MCF 10A (cell line): ENCODE measurements around the gene SYPL1. TPM values are rescaled to one million over a fixed set of nuclear protein-coding genes. Genes with fewer than 3 reads are reported as not detected.

Experiments
- BruUV-seq: library from RNA; stranded (reverse); fragments of 400-500 nt; replicated peaks from 2 replicates; lab custom pipeline; 2021; lab: Mats Ljungman, UMichigan
- CTCF ChIA-PET: fragments of 300-600 bp; sonication (Branson Sonifier 250); formaldehyde crosslinking; extraction: SDS; loops from one replicate; lab custom pipeline; 2021; ENCODE audit warnings: antibody characterized with exemption, inconsistent platforms; lab: Yijun Ruan, JAX
- POLR2A ChIA-PET: fragments of 300-600, 350-650 bp; sonication (Branson Sonifier 250); formaldehyde crosslinking; extraction: SDS; loops from one replicate; lab custom pipeline; 2020; ENCODE audit warnings: antibody characterized with exemption, inconsistent platforms; lab: Yijun Ruan, JAX
- DNase-seq: peaks from one replicate; pipeline ENCODE4 v3.0.0-alpha.2; 2018; ENCODE audit not compliant: unreplicated experiment
- H3K27ac Mint-ChIP-seq: one replicate; pipeline ENCODE4 v1.8.0; 2022; ENCODE audit warnings: mild to moderate bottlenecking, low read depth, mixed read lengths; ENCODE audit not compliant: unreplicated experiment
- H3K27me3 Mint-ChIP-seq: one replicate; pipeline ENCODE4 v1.8.0; 2022; ENCODE audit warnings: mixed read lengths; ENCODE audit not compliant: insufficient read depth, unreplicated experiment
- H3K36me3 Mint-ChIP-seq: one replicate; pipeline ENCODE4 v1.8.0; 2022; ENCODE audit warnings: mild to moderate bottlenecking, moderate library complexity, mixed read lengths; ENCODE audit not compliant: insufficient read depth, unreplicated experiment
- H3K4me1 Mint-ChIP-seq: one replicate; pipeline ENCODE4 v1.8.0; 2022; ENCODE audit warnings: mixed read lengths; ENCODE audit not compliant: insufficient read depth, unreplicated experiment
- H3K4me3 Mint-ChIP-seq: one replicate; pipeline ENCODE4 v1.8.0; 2022; ENCODE audit warnings: mild to moderate bottlenecking, moderate library complexity, mixed read lengths; ENCODE audit not compliant: unreplicated experiment
- H3K9me3 Mint-ChIP-seq: one replicate; pipeline ENCODE4 v1.8.0; 2022; ENCODE audit warnings: mixed read lengths; ENCODE audit not compliant: unreplicated experiment
- intact Hi-C: fragments of 100-400 bp; cut with micrococcal nuclease; formaldehyde crosslinking; loops from 2 replicates; pipeline ENCODE4 v1.14.1; 2022
- total RNA-seq: library from RNA; stranded (reverse); gene quantifications from 2 replicates; pipeline ENCODE4 v1.2.3, GENCODE V29; 2022
- TF ChIP-seq, protein P1 (sequence below): fragments of 200-600 bp; IDR thresholded peaks from one replicate; pipeline ENCODE4 v1.8.0; 2022; ENCODE audit warnings: antibody characterized with exemption, mild to moderate bottlenecking; ENCODE audit not compliant: unreplicated experiment

Gene SYPL1
- total RNA-seq, 1 experiment from 2014 or later: 77.6 TPM

DNA sequence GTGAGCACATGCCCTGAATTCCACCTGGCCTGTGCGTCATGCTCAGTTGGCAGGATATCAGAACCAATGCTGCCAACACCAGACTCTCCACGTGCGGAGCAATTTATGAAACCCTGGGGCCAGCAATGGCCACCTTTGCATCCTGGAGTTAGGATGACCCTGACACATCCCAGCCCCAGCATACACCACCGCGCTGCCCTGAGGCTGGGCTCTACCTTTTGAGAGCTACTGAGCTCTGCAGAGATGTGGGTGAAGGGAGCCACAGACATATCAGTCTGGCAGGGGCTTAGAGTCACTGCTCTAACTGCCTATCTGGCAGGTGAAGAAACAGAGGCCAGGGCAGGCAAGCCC is 41.9 kb downstream of the SYPL1 start:
- H3K36me3 Mint-ChIP-seq: peaks cover 18% of the 10 kb centered on the region
- no TSS peak for BruUV-seq

DNA sequence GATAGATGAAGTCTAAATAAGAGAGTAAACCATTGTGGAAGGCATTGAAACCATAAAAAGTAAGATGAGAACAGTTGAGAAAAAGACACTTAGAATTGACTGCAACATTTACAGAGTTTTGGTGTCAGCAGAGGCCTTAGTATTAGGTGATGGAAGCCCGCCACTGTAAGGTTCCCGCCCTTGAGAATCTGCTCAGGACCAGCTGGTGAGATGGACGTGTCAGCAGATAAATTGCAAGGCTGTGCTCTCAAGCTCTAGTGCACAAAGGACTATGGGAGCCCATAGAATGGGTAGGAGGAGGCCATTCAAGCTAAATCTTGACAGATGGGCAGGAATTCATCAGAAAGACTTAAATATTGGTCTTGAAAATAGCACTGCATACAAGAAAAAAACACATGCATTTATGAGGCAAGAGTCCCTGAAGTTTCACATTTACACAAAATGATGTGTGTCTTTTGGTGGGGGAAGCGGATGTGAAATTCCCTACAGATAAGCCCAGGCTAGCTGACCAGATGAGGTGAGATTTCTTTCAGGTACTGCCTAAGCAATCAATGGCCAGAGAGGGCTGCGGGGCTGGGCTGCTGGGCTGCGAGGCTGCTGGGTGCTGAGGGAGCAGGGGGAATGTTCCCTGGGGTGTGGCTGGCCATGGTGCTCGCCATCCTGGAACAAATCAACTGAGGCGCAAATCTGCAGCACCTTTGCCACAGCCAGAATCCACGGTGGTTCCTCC is 42.5 kb downstream of the SYPL1 start:
- CTCF ChIA-PET: interaction anchor here (1.9 to 6.2 kb wide), 4 partner anchors 11 to 84 kb away, joined by 5 to 39 read pairs (median 16); no protein-coding TSS in a partner anchor
- Mint-ChIP-seq H3K4me1 (peaks cover 63% of the 10 kb centered on the region), H3K36me3 (peaks cover 18% of the 10 kb centered on the region), H3K27ac (peak overlapping the region; percentile 49), H3K9me3 (no peaks in the 10 kb centered on the region), H3K27me3 (no peaks in the 10 kb centered on the region), H3K4me3 (no peak overlapping the region)
- TF ChIP-seq, protein P1, sequence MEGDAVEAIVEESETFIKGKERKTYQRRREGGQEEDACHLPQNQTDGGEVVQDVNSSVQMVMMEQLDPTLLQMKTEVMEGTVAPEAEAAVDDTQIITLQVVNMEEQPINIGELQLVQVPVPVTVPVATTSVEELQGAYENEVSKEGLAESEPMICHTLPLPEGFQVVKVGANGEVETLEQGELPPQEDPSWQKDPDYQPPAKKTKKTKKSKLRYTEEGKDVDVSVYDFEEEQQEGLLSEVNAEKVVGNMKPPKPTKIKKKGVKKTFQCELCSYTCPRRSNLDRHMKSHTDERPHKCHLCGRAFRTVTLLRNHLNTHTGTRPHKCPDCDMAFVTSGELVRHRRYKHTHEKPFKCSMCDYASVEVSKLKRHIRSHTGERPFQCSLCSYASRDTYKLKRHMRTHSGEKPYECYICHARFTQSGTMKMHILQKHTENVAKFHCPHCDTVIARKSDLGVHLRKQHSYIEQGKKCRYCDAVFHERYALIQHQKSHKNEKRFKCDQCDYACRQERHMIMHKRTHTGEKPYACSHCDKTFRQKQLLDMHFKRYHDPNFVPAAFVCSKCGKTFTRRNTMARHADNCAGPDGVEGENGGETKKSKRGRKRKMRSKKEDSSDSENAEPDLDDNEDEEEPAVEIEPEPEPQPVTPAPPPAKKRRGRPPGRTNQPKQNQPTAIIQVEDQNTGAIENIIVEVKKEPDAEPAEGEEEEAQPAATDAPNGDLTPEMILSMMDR: no peak
- POLR2A ChIA-PET: interaction anchor here (0.6 to 8.4 kb wide), 8 partner anchors 9 to 385 kb away, joined by 3 to 139 read pairs (median 30); partner anchors contain the start of gene SYPL1
- no TSS peak for BruUV-seq
- no peak for DNase-seq
- intact Hi-C loops: loop anchor here (10.0 kb wide), 1 partner anchor 1095 kb away; the partner anchor contains the start of gene HBP1

More for the DNA sequence above, 41.9 kb downstream of the SYPL1 start:
- peak; percentile 91 for DNase-seq
- CTCF ChIA-PET: interaction anchor here (1.9 to 6.2 kb wide), 4 partner anchors 11 to 84 kb away, joined by 5 to 39 read pairs (median 16); no protein-coding TSS in a partner anchor
- Mint-ChIP-seq H3K4me1 (peaks cover 58% of the 10 kb centered on the region), H3K27ac (peak overlapping the region; percentile 49), H3K9me3 (no peaks in the 10 kb centered on the region), H3K27me3 (no peaks in the 10 kb centered on the region), H3K4me3 (peak overlapping the region; percentile 8)
- TF ChIP-seq, protein P1: no peak
- POLR2A ChIA-PET: interaction anchor here (1.2 to 8.4 kb wide), 6 partner anchors 10 to 84 kb away, joined by 3 to 139 read pairs (median 33); partner anchors contain the start of gene SYPL1
- intact Hi-C loops: no loop called here

DNA sequence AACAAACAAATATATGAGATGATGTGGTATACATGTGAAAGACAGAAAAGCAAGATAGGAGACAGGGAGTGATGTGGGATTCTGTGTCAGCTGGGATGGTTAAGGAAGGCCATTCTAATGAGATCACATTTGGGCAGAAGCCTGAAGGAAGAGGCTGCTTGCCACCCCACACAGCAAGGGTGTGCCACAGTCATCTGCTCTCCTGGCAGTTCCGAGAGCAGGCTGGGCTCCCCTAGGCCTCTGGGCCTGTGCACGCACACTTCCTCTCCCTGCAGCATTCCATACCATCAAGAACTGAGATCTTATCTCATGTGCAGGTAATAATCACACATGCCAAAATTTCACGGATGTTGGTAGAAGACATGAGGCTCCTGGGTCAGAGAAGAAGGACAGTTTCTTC is 43.1 kb downstream of the SYPL1 start:
- Mint-ChIP-seq H3K27ac (peak overlapping the region; percentile 49), H3K36me3 (peaks cover 17% of the 10 kb centered on the region), H3K27me3 (no peaks in the 10 kb centered on the region), H3K9me3 (no peaks in the 10 kb centered on the region), H3K4me3 (no peak overlapping the region), H3K4me1 (peaks cover 68% of the 10 kb centered on the region)
- ChIA-PET POLR2A (interaction anchor here (0.7 to 8.4 kb wide), 7 partner anchors 9 to 85 kb away, joined by 3 to 139 read pairs (median 29); partner anchors contain the start of gene SYPL1), CTCF (interaction anchor here (1.1 to 6.2 kb wide), 5 partner anchors 11 to 84 kb away, joined by 3 to 39 read pairs (median 8); partner anchors contain the start of gene SYPL1)
- BruUV-seq: no TSS peak
- DNase-seq: peak; percentile 46
- TF ChIP-seq, protein P1: no peak
- intact Hi-C loops: loop anchor here (10.0 kb wide), 1 partner anchor 1096 kb away; the partner anchor contains the start of gene HBP1

DNA sequence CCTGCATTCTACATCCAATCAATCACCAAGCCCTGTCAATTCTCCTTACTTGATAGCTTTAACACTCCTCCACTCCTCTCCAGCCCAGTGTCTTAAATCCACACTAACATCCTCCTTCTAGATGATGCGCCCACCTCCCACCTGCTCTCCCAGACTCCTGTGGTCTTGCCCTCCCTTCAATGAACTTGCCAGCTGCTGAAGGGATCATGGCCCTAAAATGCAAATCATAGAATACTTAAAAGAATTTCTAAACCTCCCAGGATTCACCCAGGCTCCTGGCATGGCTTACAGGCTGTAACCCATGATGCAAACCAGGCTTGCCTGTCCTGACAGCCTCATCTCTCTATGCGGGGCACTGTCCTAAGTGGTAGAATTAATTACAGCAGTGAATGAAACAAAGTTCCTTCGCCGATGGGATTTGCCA is 43.6 kb downstream of the SYPL1 start:
- peaks cover 65% of the 10 kb centered on the region for H3K4me1 Mint-ChIP-seq
- intact Hi-C loops: loop anchor here (10.0 kb wide), 1 partner anchor 1096 kb away; the partner anchor contains the start of gene HBP1
- no peaks in the 10 kb centered on the region for H3K9me3 Mint-ChIP-seq

More for the DNA sequence above, 43.6 kb downstream of the SYPL1 start:
- peak overlapping the region; percentile 49 for H3K27ac Mint-ChIP-seq
- H3K27me3 Mint-ChIP-seq: no peaks in the 10 kb centered on the region
- no TSS peak for BruUV-seq
- ChIA-PET POLR2A (interaction anchor here (0.5 to 8.4 kb wide), 8 partner anchors 9 to 1054 kb away, joined by 3 to 139 read pairs (median 4); partner anchors contain the start of genes NAMPT, RINT1 and SYPL1), CTCF (interaction anchor here (0.9 to 2.0 kb wide), 5 partner anchors 11 to 85 kb away, joined by 3 to 8 read pairs (median 3); partner anchors contain the start of gene SYPL1)
- no peak overlapping the region for H3K4me3 Mint-ChIP-seq
- TF ChIP-seq, protein P1: no peak
- DNase-seq: no peak
- H3K36me3 Mint-ChIP-seq: peaks cover 13% of the 10 kb centered on the region
